T47D (cell line): ENCODE data around the gene BHLHA15.

Experiments used
- DNase-seq, 2 experiments: peaks; one replicate each; pipeline versions ENCODE4 v3.0.0 to v3.0.0-alpha.2; 2011 to 2012; ENCODE audit warnings: low read depth in 1 of 2, low spot score in 1 of 2
- JUND ChIP-seq: IDR thresholded peaks from 2 replicates; pipeline ENCODE4 v1.6.1; 2012; ENCODE audit warnings: low read depth
- in situ Hi-C: cut with HindIII; loops from 2 replicates; pipeline ENCODE4 v1.10.0; 2016; ENCODE audit warnings: low sequenced_read_pairs, low pct_unique_long_range_greater_than_20kb

The BHLHA15 gene

GRCh38 chr7:98254516-98254915 is 43.3 kb downstream of the BHLHA15 start:
- DNase-seq = no peak
- in situ Hi-C loops = no loop called here
- TF ChIP-seq JUND = no peak

DNA sequence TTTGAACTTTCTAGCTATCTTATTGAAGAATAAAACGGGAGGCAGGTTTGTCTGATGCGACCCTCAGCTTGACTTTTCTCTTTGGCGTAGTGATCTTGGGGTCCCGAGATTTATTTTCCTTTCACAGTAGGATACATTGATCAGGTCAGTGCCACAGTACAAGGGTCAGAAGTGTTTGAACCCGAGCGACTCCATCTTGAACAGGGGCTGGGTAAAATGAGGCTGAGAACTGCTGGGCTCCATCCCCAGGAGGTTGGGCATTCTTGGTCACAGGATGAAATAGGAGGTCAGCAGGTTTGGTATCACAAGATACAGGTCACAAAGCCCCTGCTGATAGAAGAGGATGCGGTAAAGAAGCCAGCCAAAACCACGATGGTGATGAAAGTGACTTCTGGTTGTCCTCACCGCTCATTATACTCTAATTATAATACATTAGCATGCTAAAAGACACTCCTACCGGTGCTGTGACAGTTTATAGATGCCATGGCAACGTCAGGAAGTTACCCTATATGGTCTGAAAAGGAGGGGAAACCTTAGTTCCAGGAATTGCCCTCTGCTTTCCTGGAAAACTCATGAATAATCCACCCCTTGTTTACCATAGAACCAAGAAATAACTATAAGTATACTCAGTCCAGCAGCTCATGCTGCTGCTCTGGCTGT is 43.8 kb downstream of the BHLHA15 start:
- no peak for DNase-seq
- in situ Hi-C loops = no loop called here
- TF ChIP-seq JUND = no peak

GRCh38 chr7:98256431-98256830 is 45.2 kb downstream of the BHLHA15 start:
- in situ Hi-C loops = no loop called here
- DNase-seq = no peak
- no peak for TF ChIP-seq JUND

DNA sequence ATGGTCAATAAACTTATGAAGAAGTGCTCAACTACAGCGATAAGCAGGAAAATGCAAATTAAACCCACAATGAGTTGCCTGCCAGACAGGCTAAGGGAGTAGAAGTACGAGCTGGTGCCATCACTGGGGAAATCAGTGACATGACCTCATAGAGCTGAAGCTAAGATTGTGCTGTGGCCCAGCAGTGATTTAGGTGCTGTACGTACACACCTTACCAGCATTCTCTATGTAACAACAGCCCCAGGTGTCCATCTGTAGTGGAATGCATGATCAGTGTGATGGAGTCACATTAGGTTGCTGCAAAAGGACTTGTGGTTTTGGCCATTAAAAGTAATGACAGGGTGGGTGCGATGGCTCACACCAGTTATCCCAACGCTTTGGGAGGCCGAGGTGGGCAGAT is 46.5 kb downstream of the BHLHA15 start:
- in situ Hi-C loops = no loop called here
- no peak for DNase-seq
- TF ChIP-seq JUND = no peak
